Neural crest cell (in vitro differentiated cells): ENCODE results near the gene SHE. TPM values are rescaled to one million over a fixed set of nuclear protein-coding genes. Genes with fewer than 3 reads are reported as not detected.

Source experiments
- DNase-seq: peaks from one replicate; pipeline ENCODE4 v3.0.0; 2021; ENCODE audit warnings: low read depth, mixed read lengths, low spot score
- H3K27ac Mint-ChIP-seq: one replicate; pipeline ENCODE4 v1.8.0; 2021; ENCODE audit warnings: mild to moderate bottlenecking, mixed read lengths; ENCODE audit not compliant: unreplicated experiment
- H3K27me3 Mint-ChIP-seq: 2 replicates; pipeline ENCODE4 v1.8.0; 2021; ENCODE audit warnings: low read depth, mild to moderate bottlenecking, mixed read lengths
- H3K36me3 Mint-ChIP-seq: 2 replicates; pipeline ENCODE4 v1.8.0; 2021; ENCODE audit warnings: low read depth, mild to moderate bottlenecking, mixed read lengths
- H3K4me1 Mint-ChIP-seq: 2 replicates; pipeline ENCODE4 v1.8.0; 2021; ENCODE audit warnings: mixed read lengths
- H3K4me3 Mint-ChIP-seq: one replicate; pipeline ENCODE4 v1.8.0; 2021; ENCODE audit warnings: mild to moderate bottlenecking, mixed read lengths
- H3K9me3 Mint-ChIP-seq: 2 replicates; pipeline ENCODE4 v1.8.0; 2021; ENCODE audit warnings: mixed read lengths
- CTCF ChIP-seq: fragments of 200-600 bp; sonication (generic); conservative IDR thresholded peaks from 2 replicates; pipeline ENCODE4 v1.5.0; 2021; ENCODE audit warnings: antibody characterized with exemption, mild to moderate bottlenecking
- total RNA-seq: library from RNA; stranded (reverse); gene quantifications from 2 replicates; pipeline ENCODE4 v1.2.1, GENCODE V29; 2021

SHE gene
- total RNA-seq, 1 donor from 2014 or later = 0.19 TPM

DNA sequence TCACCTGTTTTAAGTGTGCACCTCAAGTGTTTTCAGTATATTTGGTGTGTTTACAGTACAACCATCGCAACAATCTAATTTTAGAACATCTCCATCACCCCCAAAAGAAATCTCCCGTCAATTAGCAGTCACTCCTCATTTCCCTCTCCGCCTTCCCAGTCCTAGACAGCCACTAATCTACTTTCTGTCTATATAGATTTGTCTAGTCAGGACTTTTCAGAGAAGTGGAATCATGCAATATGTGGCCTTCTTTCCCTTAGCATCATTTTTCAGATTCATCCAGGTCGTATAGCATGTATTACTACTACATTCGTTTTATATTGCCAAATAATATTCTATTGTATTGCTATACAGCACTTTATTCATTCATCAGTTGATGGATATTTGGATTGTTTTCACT is 1.7 kb upstream of the SHE start:
- Mint-ChIP-seq H3K36me3 (peaks cover 4% of the 10 kb centered on the region), H3K27ac (no peak overlapping the region), H3K4me3 (peak overlapping the region; percentile 50), H3K4me1 (peaks cover 4% of the 10 kb centered on the region), H3K27me3 (peaks cover 89% of the 10 kb centered on the region), H3K9me3 (no peaks in the 10 kb centered on the region)
- TF ChIP-seq CTCF = no peak
- DNase-seq = no peak

DNA sequence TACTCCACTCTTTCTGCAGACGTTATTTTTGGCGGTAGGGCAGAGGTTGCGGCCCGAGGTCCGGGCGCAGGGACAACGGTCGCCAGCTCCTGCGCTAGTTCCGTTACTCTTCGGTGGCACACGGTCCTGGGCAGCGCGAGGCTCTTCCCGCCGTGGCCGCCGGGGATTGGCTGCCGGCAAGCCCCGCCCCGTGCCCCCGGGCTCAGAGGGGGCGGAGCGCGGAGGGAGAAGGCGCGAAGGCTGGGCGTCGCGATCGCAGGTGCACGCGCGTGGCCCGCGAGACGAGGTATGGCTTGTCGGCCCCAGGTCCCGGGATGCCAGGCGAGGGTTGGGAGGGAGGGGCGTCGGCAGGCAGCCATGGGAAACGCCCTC is 518 bp upstream of the SHE start:
- Mint-ChIP-seq H3K9me3 (no peaks in the 10 kb centered on the region), H3K27me3 (peaks cover 84% of the 10 kb centered on the region), H3K36me3 (peaks cover 4% of the 10 kb centered on the region), H3K4me3 (no peak overlapping the region), H3K4me1 (peaks cover 4% of the 10 kb centered on the region), H3K27ac (no peak overlapping the region)
- no peak for TF ChIP-seq CTCF
- DNase-seq = no peak

DNA sequence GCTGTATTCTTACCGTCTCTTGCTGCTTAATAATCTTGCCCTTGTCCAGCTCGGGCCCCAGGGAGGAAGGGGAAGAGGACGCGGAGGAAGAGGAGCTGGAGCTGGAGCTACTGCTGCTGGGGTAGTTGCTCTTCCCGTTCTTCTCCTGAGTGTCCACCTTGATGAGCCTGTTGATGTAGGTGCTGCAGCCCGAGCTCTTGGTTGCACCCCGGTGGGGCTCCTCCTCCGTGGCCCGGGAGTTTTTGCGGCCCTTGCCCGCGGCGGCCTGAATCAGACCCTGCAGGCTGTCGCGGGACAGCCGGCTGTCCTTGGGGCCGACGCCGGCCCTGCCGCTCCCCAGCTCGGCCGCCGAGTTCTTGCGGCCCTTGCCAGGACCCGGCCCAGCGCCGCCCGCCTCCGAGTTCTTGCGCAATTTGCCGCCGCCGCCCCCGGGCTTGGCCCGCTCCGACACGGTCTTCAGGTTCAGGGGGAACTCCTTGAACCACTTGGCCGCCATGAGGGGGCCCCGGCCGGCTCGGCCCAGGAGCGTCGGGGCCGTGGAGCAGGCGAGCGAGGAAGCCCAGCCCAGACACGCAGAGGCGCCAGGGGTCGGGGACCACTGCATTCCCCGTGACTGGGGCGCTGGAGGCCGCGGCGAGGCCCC is 668 bp downstream of the SHE start:
- Mint-ChIP-seq H3K4me1 (peaks cover 12% of the 10 kb centered on the region), H3K4me3 (peak overlapping the region; percentile 54)

DNA sequence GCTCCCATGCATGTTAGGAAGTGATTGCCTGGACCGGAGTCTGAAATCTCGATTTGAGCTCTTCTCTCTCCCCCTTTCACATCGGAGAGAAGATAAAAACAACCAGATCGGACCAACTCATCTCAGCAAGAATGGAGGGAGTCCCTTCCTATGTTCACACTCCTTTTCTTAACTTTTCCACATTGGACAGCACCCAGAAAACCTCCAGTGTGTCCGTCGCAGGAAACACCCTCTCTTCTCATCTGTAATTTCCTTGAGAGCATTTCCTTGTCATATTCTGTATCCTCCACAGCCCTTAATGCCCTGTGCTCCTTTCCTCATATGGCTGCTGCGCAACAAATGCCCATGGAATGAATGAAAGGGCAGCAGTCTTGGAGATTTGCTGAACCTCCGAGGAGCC is 1.7 kb downstream of the SHE start:
- no peak for TF ChIP-seq CTCF
- Mint-ChIP-seq H3K36me3 (peaks cover 4% of the 10 kb centered on the region), H3K27me3 (peaks cover 62% of the 10 kb centered on the region)

More for the DNA sequence above, 668 bp downstream of the SHE start:
- Mint-ChIP-seq H3K9me3 (no peaks in the 10 kb centered on the region), H3K27ac (no peak overlapping the region), H3K27me3 (peaks cover 72% of the 10 kb centered on the region), H3K36me3 (peaks cover 4% of the 10 kb centered on the region)
- DNase-seq = no peak
- no peak for TF ChIP-seq CTCF

GRCh38 chr1:154499446-154499845 is 2.8 kb downstream of the SHE start:
- Mint-ChIP-seq H3K27ac (no peak overlapping the region), H3K27me3 (peaks cover 53% of the 10 kb centered on the region), H3K4me3 (no peak overlapping the region), H3K36me3 (peaks cover 4% of the 10 kb centered on the region), H3K9me3 (no peaks in the 10 kb centered on the region), H3K4me1 (peaks cover 26% of the 10 kb centered on the region)
- DNase-seq = no peak
- TF ChIP-seq CTCF = no peak

More for the DNA sequence above, 1.7 kb downstream of the SHE start:
- no peak for DNase-seq
- peaks cover 20% of the 10 kb centered on the region for H3K4me1 Mint-ChIP-seq
- H3K27ac Mint-ChIP-seq = no peak overlapping the region
- H3K9me3 Mint-ChIP-seq = no peaks in the 10 kb centered on the region
- H3K4me3 Mint-ChIP-seq = no peak overlapping the region
